A549 (cell line): Measurements from ENCODE around the gene MRPS26. TPM values are rescaled to one million over a fixed set of nuclear protein-coding genes. Genes with fewer than 3 reads are reported as not detected.

ENCODE experiments used
- ATAC-seq, 2 experiments: fragments of 200-7000 bp in 1 of 2; fragments of >200 bp in 1 of 2; cut with Nextera tagmentation in 1 of 2; cut with Tn5 transposase in 1 of 2; 3 replicates each; pipeline versions ENCODE4 v1.8.0 to v1.9.1; 2018 to 2020; ENCODE audit warnings: mild to moderate bottlenecking in 1 of 2, moderate library complexity in 1 of 2
- CTCF ChIA-PET: fragments of 300-600 bp; sonication (Branson Sonifier 250); formaldehyde crosslinking; extraction: SDS; loops from one replicate; lab custom pipeline; 2021; ENCODE audit warnings: antibody characterized with exemption, inconsistent platforms; lab: Yijun Ruan, JAX
- POLR2A ChIA-PET: fragments of 350-600 bp; formaldehyde crosslinking; extraction: SDS; loops from one replicate; lab custom pipeline; 2021; ENCODE audit warnings: antibody characterized with exemption, inconsistent platforms; lab: Yijun Ruan, JAX
- DNase-seq, 2 experiments: peaks; one replicate each; pipeline versions ENCODE4 v3.0.0 to v3.0.0-alpha.2; 2011 to 2016; ENCODE audit warnings: low read depth in 1 of 2, low spot score in 1 of 2
- FAIRE-seq: peaks from 2 replicates; lab custom pipeline; 2011; peaks lifted over from hg19 to GRCh38; lab: Jason Lieb, UNC
- H3K27ac ChIP-seq, 2 experiments: fragments of >200 bp; sonication (Bioruptor Twin); formaldehyde crosslinking; 3 replicates each; pipeline ENCODE4 v1.5.1; 2016 to 2017
- H3K4me1 ChIP-seq: fragments of >200 bp; sonication (Bioruptor Twin); formaldehyde crosslinking; 3 replicates; pipeline ENCODE4 v1.6.1; 2016
- H3K4me2 ChIP-seq: fragments of >200 bp; sonication (Bioruptor Twin); formaldehyde crosslinking; 3 replicates; pipeline ENCODE4 v1.6.1; 2016
- H3K4me3 ChIP-seq: fragments of >200 bp; sonication (Bioruptor Twin); formaldehyde crosslinking; 3 replicates; pipeline ENCODE4 v1.5.1; 2016
- H3K9me3 ChIP-seq: fragments of >200 bp; sonication (Bioruptor Twin); formaldehyde crosslinking; 3 replicates; pipeline ENCODE4 v1.6.1; 2016
- BHLHE40 ChIP-seq: IDR thresholded peaks from 2 replicates; pipeline ENCODE4 v1.6.1; 2012; ENCODE audit warnings: low read depth, low read length, inconsistent platforms
- CBX2 ChIP-seq: fragments of 200-600 bp; sonication (generic); IDR thresholded peaks from 2 replicates; pipeline ENCODE4 v1.6.1; 2016; ENCODE audit warnings: low read depth, mild to moderate bottlenecking, borderline replicate concordance
- EHMT2 ChIP-seq: fragments of 200-600 bp; sonication (generic); IDR thresholded peaks from 2 replicates; pipeline ENCODE4 v1.6.1; 2016; ENCODE audit warnings: antibody characterized with exemption, low read depth, mild to moderate bottlenecking, moderate library complexity
- EP300 ChIP-seq, 2 experiments: fragments of >200 bp; sonication (Bioruptor Twin); formaldehyde crosslinking; IDR thresholded peaks; 2 replicates in 1 of 2; 3 replicates in 1 of 2; pipeline ENCODE4 v1.6.1; 2016 to 2017
- ESRRA ChIP-seq: fragments of 150-350 bp; IDR thresholded peaks from 2 replicates; pipeline ENCODE4 v1.6.1; 2014; ENCODE audit warnings: mild to moderate bottlenecking, low read length, borderline replicate concordance
- FOSB ChIP-seq: fragments of 250-450 bp; sonication (Bioruptor Pico); IDR thresholded peaks from 2 replicates; pipeline ENCODE4 v1.5.0; 2020; ENCODE audit warnings: mild to moderate bottlenecking, moderate library complexity
- FOSL2 ChIP-seq, 2 experiments: fragments of 450-650 bp in 1 of 2; fragments of >200 bp in 1 of 2; sonication (Bioruptor Twin) in 1 of 2; formaldehyde crosslinking; IDR thresholded peaks; 2 replicates each; pipeline versions ENCODE4 v1.5.0 to v1.6.1; 2016 to 2020; ENCODE audit warnings: mild to moderate bottlenecking in 1 of 2, moderate library complexity in 1 of 2
- FOXS1 ChIP-seq: fragments of 250-450 bp; sonication (Bioruptor Pico); IDR thresholded peaks from 2 replicates; pipeline ENCODE4 v1.5.0; 2020; ENCODE audit warnings: mild to moderate bottlenecking, moderate library complexity
- HEYL ChIP-seq: fragments of 250-450 bp; sonication (Bioruptor Pico); IDR thresholded peaks from 2 replicates; pipeline ENCODE4 v1.8.0; 2021; ENCODE audit warnings: mild to moderate bottlenecking, moderate library complexity
- HOXB13 ChIP-seq: fragments of 250-450 bp; sonication (Bioruptor Pico); IDR thresholded peaks from 2 replicates; pipeline ENCODE4 v1.5.0; 2020; ENCODE audit warnings: low read depth, mild to moderate bottlenecking, moderate library complexity
- HOXB5 ChIP-seq: fragments of 250-450 bp; sonication (Bioruptor Pico); IDR thresholded peaks from 2 replicates; pipeline ENCODE4 v1.5.0; 2020; ENCODE audit warnings: mild to moderate bottlenecking, moderate library complexity
- JUN ChIP-seq, 2 experiments: fragments of >200 bp; sonication (Bioruptor Twin); formaldehyde crosslinking; IDR thresholded peaks; 2 replicates in 1 of 2; 3 replicates in 1 of 2; pipeline ENCODE4 v1.6.1; 2016 to 2017
- JUNB ChIP-seq: fragments of >200 bp; sonication (Bioruptor Twin); formaldehyde crosslinking; IDR thresholded peaks from 2 replicates; pipeline ENCODE4 v1.6.1; 2016
- MAZ ChIP-seq: fragments of 150-350 bp; IDR thresholded peaks from 2 replicates; pipeline ENCODE4 v1.6.1; 2014; ENCODE audit warnings: antibody characterized with exemption, low read depth, low read length, borderline replicate concordance
- MYC ChIP-seq: IDR thresholded peaks from 2 replicates; pipeline ENCODE4 v1.6.1; 2012; ENCODE audit warnings: mild to moderate bottlenecking, inconsistent platforms, low read length, improper control_type of control experiment, borderline replicate concordance
- NFE2L2 ChIP-seq: fragments of 150-350 bp; conservative IDR thresholded peaks from 2 replicates; pipeline ENCODE4 v1.6.1; 2014; ENCODE audit warnings: low read length
- NPAS2 ChIP-seq: fragments of 250-450 bp; sonication (Bioruptor Pico); IDR thresholded peaks from 2 replicates; pipeline ENCODE4 v1.8.0; 2022; ENCODE audit warnings: mild to moderate bottlenecking, moderate library complexity, borderline replicate concordance
- NR3C1 ChIP-seq: fragments of >200 bp; sonication (Bioruptor Twin); formaldehyde crosslinking; IDR thresholded peaks from 3 replicates; pipeline ENCODE4 v1.6.1; 2017
- POLR2AphosphoS2 ChIP-seq: conservative IDR thresholded peaks from 2 replicates; pipeline ENCODE4 v1.6.1; 2012; ENCODE audit warnings: low read length, improper control_type of control experiment, inconsistent platforms
- RAD21 ChIP-seq, 2 experiments: fragments of >200 bp in 1 of 2; sonication (Bioruptor Twin) in 1 of 2; formaldehyde crosslinking in 1 of 2; IDR thresholded peaks in 1 of 2; conservative IDR thresholded peaks in 1 of 2; 2 replicates in 1 of 2; 3 replicates in 1 of 2; pipeline ENCODE4 v1.6.1; 2012 to 2018; ENCODE audit warnings: inconsistent platforms in 1 of 2
- RCOR1 ChIP-seq: fragments of 150-350 bp; IDR thresholded peaks from 2 replicates; pipeline ENCODE4 v1.6.1; 2014; ENCODE audit warnings: antibody characterized with exemption, low read length, low read depth
- TP53 ChIP-seq: fragments of 250-450 bp; sonication (Bioruptor Pico); IDR thresholded peaks from 2 replicates; pipeline ENCODE4 v1.5.0; 2021; ENCODE audit warnings: mild to moderate bottlenecking, moderate library complexity
- ZNF302 ChIP-seq: fragments of 250-450 bp; sonication (Bioruptor Pico); IDR thresholded peaks from 2 replicates; pipeline ENCODE4 v1.9.0; 2021; ENCODE audit warnings: inconsistent platforms, mild to moderate bottlenecking, moderate library complexity
- ZSCAN20 ChIP-seq: fragments of 250-450 bp; sonication (Bioruptor Pico); IDR thresholded peaks from 2 replicates; pipeline ENCODE4 v1.8.0; 2022; ENCODE audit warnings: mild to moderate bottlenecking, moderate library complexity
- WGBS: methylation state at CpG from one replicate; pipeline ENCODE4 v1.1.6; 2017; ENCODE audit errors: missing lambda C conversion rate; 5-methylcytosine and 5-hydroxymethylcytosine counted together
- polyA plus RNA-seq, 4 experiments: library from polyadenylated mRNA; depleted of rRNA in 3 of 4; stranded (reverse); fragments of >200 nt; fragmentation: RNase III in 1 of 4; extraction: RNeasy Plus Mini Kit Qiagen cat#74134 plus additional on column Dnase treatment in 1 of 4; gene quantifications; 2 replicates in 3 of 4; 3 replicates in 1 of 4; pipeline ENCODE4 v1.2.3, GENCODE V29; 2011 to 2017
- TF ChIP-seq, protein P1 (sequence below): fragments of 150-350 bp; IDR thresholded peaks from 2 replicates; pipeline ENCODE4 v1.6.1; 2014; ENCODE audit warnings: low read depth, mild to moderate bottlenecking, low read length
- TF ChIP-seq, protein P2 (sequence below): IDR thresholded peaks from 2 replicates; pipeline ENCODE4 v1.6.1; 2012; ENCODE audit warnings: low read depth, borderline replicate concordance

The MRPS26 gene
- polyA plus RNA-seq, 2 of the 4 experiments (the other 2 are of a cell fraction), result 69.4 to 111 TPM

DNA sequence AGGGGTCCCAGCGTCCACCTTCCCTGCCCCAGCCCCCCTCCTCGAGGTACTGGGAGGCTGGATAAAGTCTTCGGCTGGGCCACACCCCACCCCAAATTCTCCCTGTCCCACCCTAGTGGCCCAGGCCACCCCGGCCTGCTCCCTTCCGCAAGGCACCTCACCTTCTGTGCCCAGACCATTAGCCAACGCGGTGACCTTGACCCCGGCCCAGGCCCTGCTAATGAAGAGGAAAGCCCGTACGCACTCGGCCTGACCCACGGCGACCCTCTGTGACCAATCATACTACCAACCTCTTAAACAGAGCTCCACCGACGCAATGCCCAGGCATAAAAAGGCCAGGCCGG, 25.4 kb downstream of the MRPS26 start:
- no peak for FAIRE-seq
- ATAC-seq, result no peak
- ChIA-PET POLR2A (no interaction called here), CTCF (interaction anchor here (0.6 kb wide), 1 partner anchor 18 kb away, joined by 4 read pairs; no protein-coding TSS in a partner anchor)
- H3K9me3 ChIP-seq, result no peaks in the 10 kb centered on the region
- H3K4me1 ChIP-seq, result peaks cover 20% of the 10 kb centered on the region
- WGBS, result 82% methylated on average over 16 of the region's 16 CpGs
- no peak overlapping the region for H3K27ac ChIP-seq
- no peak overlapping the region for H3K4me2 ChIP-seq
- DNase-seq, result no peak
- TF ChIP-seq HOXB13 (no peak), ESRRA (no peak), EHMT2 (no peak), FOSL2 (IDR thresholded peaks at IDR 0.05) (no peak), FOSL2 (CRISPR knock-in tag; IDR thresholded peaks at IDR 0.05) (no peak), BHLHE40 (no peak), MYC (no peak), RCOR1 (no peak), NPAS2 (CRISPR knock-in tag) (no peak), JUN (IDR thresholded peaks at IDR 0.05) (no peak), NFE2L2 (no peak), CBX2 (no peak), EP300 (IDR thresholded peaks at IDR 0.05) (no peak), FOXS1 (no peak), MAZ (no peak), POLR2AphosphoS2 (no peak), NR3C1 (no peak), TP53 (no peak)
- no peak overlapping the region for H3K4me3 ChIP-seq

DNA sequence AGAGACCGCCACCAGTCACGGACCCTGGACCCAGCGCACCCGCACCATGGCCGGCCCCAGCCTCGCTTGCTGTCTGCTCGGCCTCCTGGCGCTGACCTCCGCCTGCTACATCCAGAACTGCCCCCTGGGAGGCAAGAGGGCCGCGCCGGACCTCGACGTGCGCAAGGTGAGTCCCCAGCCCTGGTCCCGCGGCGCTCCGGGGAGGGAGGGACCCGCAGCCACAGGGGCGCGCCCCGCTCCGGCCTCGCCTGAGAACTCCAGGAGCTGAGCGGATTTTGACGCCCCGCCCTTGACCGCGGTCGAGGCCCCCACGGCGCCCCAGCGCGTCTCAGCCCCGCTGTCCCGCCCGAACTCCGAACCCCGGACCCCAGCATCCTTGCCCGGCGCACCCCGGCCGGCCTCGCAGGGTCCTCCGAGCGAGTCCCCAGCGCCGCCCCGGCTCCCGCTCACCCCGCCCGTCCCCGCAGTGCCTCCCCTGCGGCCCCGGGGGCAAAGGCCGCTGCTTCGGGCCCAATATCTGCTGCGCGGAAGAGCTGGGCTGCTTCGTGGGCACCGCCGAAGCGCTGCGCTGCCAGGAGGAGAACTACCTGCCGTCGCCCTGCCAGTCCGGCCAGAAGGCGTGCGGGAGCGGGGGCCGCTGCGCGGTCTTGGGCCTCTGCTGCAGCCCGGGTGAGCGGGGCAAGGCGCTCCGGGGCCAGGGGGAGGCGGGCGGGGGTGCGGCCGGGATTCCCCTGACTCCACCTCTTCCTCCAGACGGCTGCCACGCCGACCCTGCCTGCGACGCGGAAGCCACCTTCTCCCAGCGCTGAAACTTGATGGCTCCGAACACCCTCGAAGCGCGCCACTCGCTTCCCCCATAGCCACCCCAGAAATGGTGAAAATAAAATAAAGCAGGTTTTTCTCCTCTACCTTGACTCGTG, 26.0 kb downstream of the MRPS26 start, which contains the start of gene OXT:
TSS of gene OXT (plus strand) at position 11 of the 920 bp plus-strand sequence. CDS start at position 47, 36 bp downstream.
- DNase-seq, result no peak
- no peak for ATAC-seq
- 90% methylated on average over 85 of the region's 95 CpGs for WGBS
- FAIRE-seq, result no peak
- Histone ChIP-seq H3K9me3 (no peaks in the 10 kb centered on the region), H3K27ac (no peak within 1 kb of the TSS), H3K4me1 (peaks cover 14% of the 10 kb centered on the region), H3K4me3 (no peak within 1 kb of the TSS), H3K4me2 (no peak within 1 kb of the TSS)
- POLR2A ChIA-PET, result no interaction called here
- TF ChIP-seq ZSCAN20 (CRISPR knock-in tag) (no peak), ZNF302 (CRISPR knock-in tag) (no peak), HEYL (CRISPR knock-in tag) (no peak), MYC (no peak), RCOR1 (no peak), HOXB5 (CRISPR knock-in tag) (no peak), NPAS2 (CRISPR knock-in tag) (no peak), FOSB (no peak), JUNB (no peak), RAD21 (conservative IDR thresholded peaks at IDR 0.05 in 1 of 2, IDR thresholded peaks at IDR 0.05 in 1 of 2) (no peak)
- TF ChIP-seq, protein P1, sequence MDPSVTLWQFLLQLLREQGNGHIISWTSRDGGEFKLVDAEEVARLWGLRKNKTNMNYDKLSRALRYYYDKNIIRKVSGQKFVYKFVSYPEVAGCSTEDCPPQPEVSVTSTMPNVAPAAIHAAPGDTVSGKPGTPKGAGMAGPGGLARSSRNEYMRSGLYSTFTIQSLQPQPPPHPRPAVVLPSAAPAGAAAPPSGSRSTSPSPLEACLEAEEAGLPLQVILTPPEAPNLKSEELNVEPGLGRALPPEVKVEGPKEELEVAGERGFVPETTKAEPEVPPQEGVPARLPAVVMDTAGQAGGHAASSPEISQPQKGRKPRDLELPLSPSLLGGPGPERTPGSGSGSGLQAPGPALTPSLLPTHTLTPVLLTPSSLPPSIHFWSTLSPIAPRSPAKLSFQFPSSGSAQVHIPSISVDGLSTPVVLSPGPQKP, result no peak
- TF ChIP-seq, protein P2, sequence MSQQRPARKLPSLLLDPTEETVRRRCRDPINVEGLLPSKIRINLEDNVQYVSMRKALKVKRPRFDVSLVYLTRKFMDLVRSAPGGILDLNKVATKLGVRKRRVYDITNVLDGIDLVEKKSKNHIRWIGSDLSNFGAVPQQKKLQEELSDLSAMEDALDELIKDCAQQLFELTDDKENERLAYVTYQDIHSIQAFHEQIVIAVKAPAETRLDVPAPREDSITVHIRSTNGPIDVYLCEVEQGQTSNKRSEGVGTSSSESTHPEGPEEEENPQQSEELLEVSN, result no peak
- CTCF ChIA-PET, result interaction anchor here (0.6 to 6.4 kb wide), 2 partner anchors 18 to 19 kb away, joined by 4 to 45 read pairs; no protein-coding TSS in a partner anchor
